ENCODE measurements around the gene KIAA2012.

DNA sequence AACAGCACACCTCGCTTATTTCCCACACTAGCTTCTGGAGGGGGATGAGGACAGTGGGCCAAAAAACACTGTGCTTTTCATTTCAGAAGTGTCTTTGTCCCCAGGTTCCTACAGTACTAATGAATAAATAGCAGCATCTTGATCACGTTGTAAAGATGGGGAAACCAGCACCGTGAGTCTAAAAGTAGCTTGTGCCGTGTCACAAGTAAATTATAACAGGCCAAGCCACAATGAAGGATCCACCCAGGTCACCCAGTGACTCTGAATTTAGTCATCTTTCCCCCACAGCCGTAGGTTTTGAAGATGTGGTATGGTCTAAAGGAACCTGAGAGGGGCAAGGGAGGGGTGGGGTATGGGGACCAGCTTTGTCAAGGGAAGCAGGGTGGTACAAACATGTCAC, 30.6 kb upstream of the KIAA2012 start:
- TF ChIP-seq, protein P1, sequence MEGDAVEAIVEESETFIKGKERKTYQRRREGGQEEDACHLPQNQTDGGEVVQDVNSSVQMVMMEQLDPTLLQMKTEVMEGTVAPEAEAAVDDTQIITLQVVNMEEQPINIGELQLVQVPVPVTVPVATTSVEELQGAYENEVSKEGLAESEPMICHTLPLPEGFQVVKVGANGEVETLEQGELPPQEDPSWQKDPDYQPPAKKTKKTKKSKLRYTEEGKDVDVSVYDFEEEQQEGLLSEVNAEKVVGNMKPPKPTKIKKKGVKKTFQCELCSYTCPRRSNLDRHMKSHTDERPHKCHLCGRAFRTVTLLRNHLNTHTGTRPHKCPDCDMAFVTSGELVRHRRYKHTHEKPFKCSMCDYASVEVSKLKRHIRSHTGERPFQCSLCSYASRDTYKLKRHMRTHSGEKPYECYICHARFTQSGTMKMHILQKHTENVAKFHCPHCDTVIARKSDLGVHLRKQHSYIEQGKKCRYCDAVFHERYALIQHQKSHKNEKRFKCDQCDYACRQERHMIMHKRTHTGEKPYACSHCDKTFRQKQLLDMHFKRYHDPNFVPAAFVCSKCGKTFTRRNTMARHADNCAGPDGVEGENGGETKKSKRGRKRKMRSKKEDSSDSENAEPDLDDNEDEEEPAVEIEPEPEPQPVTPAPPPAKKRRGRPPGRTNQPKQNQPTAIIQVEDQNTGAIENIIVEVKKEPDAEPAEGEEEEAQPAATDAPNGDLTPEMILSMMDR (IDR thresholded peaks at IDR 0.05; ENCODE audit: borderline replicate concordance, extremely low read depth, low read length, poor library complexity, severe bottlenecking): no peak
- TF ChIP-seq EZH2 (IDR thresholded peaks at IDR 0.05; ENCODE audit: borderline replicate concordance, low read depth, low read length, severe bottlenecking): no peak

Data from DND-41 (cell line).